Fibroblast of lung (primary cell): ENCODE data around the gene RNF224.

Source experiments
- EZH2 ChIP-seq: IDR thresholded peaks from 2 replicates; pipeline ENCODE4 v1.5.1; 2012; ENCODE audit warnings: low read length, control low read depth, mild to moderate bottlenecking; ENCODE audit errors: missing control alignments
- TF ChIP-seq, protein P1 (sequence below), 2 donors: IDR thresholded peaks in 1 of 2; conservative IDR thresholded peaks in 1 of 2; 1 replicate in 1 of 2; 2 replicates in 1 of 2; pipeline ENCODE4 v1.5.1; 2011 to 2012; ENCODE audit warnings: low read length in 2 of 2, control low read depth in 1 of 2, inconsistent platforms in 1 of 2, low read depth in 1 of 2, mild to moderate bottlenecking in 1 of 2

DNA sequence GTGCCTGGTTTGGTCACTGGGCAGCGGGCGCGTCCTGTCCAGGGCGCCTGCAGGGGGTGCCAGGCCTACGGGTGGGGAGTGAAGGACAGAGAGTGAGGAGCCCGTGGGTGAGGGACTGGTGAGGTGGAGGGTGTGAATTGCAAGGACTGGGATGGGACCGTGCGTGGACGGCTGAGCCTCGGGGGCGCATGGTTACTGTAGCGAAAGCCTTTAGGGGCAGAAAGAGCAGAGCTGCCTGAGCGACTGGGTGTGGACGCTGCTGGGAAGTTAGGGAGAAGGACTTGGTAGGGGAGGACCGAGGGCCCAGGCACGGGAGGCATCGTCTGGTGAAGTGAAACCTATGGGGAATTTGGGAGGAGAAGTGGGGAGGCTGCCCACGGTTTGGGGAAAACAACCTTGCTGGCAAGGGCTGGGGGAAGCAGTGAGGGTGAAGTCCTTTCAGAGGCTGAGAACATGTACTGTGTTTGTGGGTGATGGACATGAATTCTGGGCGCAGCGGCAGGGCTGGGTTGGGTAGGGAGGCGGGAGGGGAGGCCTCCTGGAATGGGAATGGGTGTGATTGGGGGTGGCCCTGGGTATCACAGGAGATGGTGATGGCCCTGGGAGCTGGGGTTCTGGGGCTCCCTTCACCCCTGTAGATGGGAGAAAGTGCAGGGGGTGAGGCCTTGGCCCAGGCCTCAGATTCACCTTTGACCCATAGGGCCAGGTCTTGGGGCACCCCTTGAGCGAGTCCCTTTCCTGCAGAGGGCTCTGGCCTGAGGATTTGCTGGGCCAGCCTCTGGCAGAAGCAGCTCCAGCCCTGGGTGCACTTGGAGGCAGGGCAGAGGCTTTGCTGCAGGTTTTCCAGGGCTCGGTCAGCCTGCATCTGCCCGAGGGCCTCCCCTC lies 48.5 kb downstream of the RNF224 start:
- TF ChIP-seq, protein P1, sequence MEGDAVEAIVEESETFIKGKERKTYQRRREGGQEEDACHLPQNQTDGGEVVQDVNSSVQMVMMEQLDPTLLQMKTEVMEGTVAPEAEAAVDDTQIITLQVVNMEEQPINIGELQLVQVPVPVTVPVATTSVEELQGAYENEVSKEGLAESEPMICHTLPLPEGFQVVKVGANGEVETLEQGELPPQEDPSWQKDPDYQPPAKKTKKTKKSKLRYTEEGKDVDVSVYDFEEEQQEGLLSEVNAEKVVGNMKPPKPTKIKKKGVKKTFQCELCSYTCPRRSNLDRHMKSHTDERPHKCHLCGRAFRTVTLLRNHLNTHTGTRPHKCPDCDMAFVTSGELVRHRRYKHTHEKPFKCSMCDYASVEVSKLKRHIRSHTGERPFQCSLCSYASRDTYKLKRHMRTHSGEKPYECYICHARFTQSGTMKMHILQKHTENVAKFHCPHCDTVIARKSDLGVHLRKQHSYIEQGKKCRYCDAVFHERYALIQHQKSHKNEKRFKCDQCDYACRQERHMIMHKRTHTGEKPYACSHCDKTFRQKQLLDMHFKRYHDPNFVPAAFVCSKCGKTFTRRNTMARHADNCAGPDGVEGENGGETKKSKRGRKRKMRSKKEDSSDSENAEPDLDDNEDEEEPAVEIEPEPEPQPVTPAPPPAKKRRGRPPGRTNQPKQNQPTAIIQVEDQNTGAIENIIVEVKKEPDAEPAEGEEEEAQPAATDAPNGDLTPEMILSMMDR (conservative IDR thresholded peaks at IDR 0.05 in 1 of 2, IDR thresholded peaks at IDR 0.05 in 1 of 2; ENCODE audit: low read depth in 1 of 2, low read length in 2 of 2): no peak
- no peak for TF ChIP-seq EZH2
